Cortex of kidney (tissue), 1 donor: ENCODE measurements around the gene ROR2.
"Not testable (repeated sequence)": the region's sequence is repeated elsewhere in the genome, so short reads cannot be mapped to it uniquely, and the experiment has no call there.

ENCODE experiments used
- DNase-seq: peaks from one replicate; lab custom pipeline; 2025; lab: John Stamatoyannopoulos, UW

The ROR2 gene

GRCh38 chr9:91949946-91950664 lies at the start of gene ROR2:
Gene ROR2 (minus strand): TSS chr9:91950228.
- no peak for DNase-seq

- DNase-seq = no peak
Measured at GRCh38 chr9:91995000-91995655, 45.1 kb upstream of the ROR2 start.

GRCh38 chr9:91994422-91994821 lies 44.4 kb upstream of the ROR2 start:
- no peak for DNase-seq

GRCh38 chr9:91992461-91993041 lies 42.5 kb upstream of the ROR2 start:
- DNase-seq = no peak

GRCh38 chr9:91991721-91992341 lies 41.8 kb upstream of the ROR2 start:
- DNase-seq = no peak

GRCh38 chr9:91986248-91986647 lies 36.2 kb upstream of the ROR2 start:
- no peak for DNase-seq

GRCh38 chr9:91985692-91986091 lies 35.7 kb upstream of the ROR2 start:
- DNase-seq = no peak

GRCh38 chr9:91978740-91979414 lies 28.8 kb upstream of the ROR2 start:
- no peak for DNase-seq

GRCh38 chr9:91975254-91975653 lies 25.2 kb upstream of the ROR2 start:
- DNase-seq = not testable (repeated sequence)

GRCh38 chr9:91972711-91973110 lies 22.7 kb upstream of the ROR2 start:
- no peak for DNase-seq

- DNase-seq = no peak
Measured at GRCh38 chr9:91972076-91972626, 22.1 kb upstream of the ROR2 start.

- no peak for DNase-seq
Measured at GRCh38 chr9:91967259-91967658, 17.2 kb upstream of the ROR2 start.

GRCh38 chr9:91966503-91966902 lies 16.5 kb upstream of the ROR2 start:
- DNase-seq = no peak

- DNase-seq = no peak
Measured at GRCh38 chr9:91963711-91964240, 13.7 kb upstream of the ROR2 start.

- no peak for DNase-seq
Measured at GRCh38 chr9:91960367-91960766, 10.3 kb upstream of the ROR2 start.

- DNase-seq = no peak
Measured at GRCh38 chr9:91958174-91958573, 8.1 kb upstream of the ROR2 start.

GRCh38 chr9:91954841-91955471 lies 4.9 kb upstream of the ROR2 start:
- DNase-seq = no peak

GRCh38 chr9:91953718-91954117 lies 3.7 kb upstream of the ROR2 start:
- DNase-seq = no peak

- no peak for DNase-seq
Measured at GRCh38 chr9:91951944-91952520, 2.0 kb upstream of the ROR2 start.

- no peak for DNase-seq
Measured at GRCh38 chr9:91949392-91949945, 559 bp downstream of the ROR2 start.
